Hematopoietic multipotent progenitor cell (in vitro differentiated cells): ENCODE measurements around the gene CACNB2. TPM values are rescaled to one million over a fixed set of nuclear protein-coding genes. Genes with fewer than 3 reads are reported as not detected.
"Not testable (repeated sequence)": the region's sequence is repeated elsewhere in the genome, so short reads cannot be mapped to it uniquely, and the experiment has no call there.

Experiments used
- DNase-seq, 3 donors: peaks; one replicate each; pipeline ENCODE4 v3.0.0-alpha.2; 2011 to 2015; ENCODE audit warnings: low read depth in 2 of 3, low spot score in 2 of 3
- total RNA-seq: library from RNA; depleted of rRNA; stranded (reverse); fragments of >200 nt; gene quantifications from one replicate; pipeline ENCODE4 v1.2.3, GENCODE V29; 2012

CACNB2 gene
- total RNA-seq, 1 donor = 11.6 TPM

- no peak for DNase-seq
Measured at GRCh38 chr10:18196806-18197550, 56.8 kb downstream of the CACNB2 start.

GRCh38 chr10:18197706-18198105 lies 57.5 kb downstream of the CACNB2 start:
- no peak for DNase-seq

- DNase-seq = no peak
Measured at GRCh38 chr10:18201877-18202276, 61.7 kb downstream of the CACNB2 start.

- no peak for DNase-seq
Measured at GRCh38 chr10:18202680-18203460, 62.6 kb downstream of the CACNB2 start.

- DNase-seq = peak in 1 of 3 donors; percentile 72
Measured at GRCh38 chr10:18203471-18203870, 63.2 kb downstream of the CACNB2 start.

GRCh38 chr10:18204039-18204835 lies 64.0 kb downstream of the CACNB2 start:
- peak in 2 of 3 donors; percentile 90 to 97 for DNase-seq

- no peak for DNase-seq
Measured at GRCh38 chr10:18205098-18205834, 65.0 kb downstream of the CACNB2 start.

- DNase-seq = not testable (repeated sequence)
Measured at GRCh38 chr10:18208186-18208585, 68.0 kb downstream of the CACNB2 start.

GRCh38 chr10:18209241-18209640 lies 69.0 kb downstream of the CACNB2 start:
- no peak for DNase-seq

- DNase-seq = no peak
Measured at GRCh38 chr10:18210711-18211110, 70.5 kb downstream of the CACNB2 start.

GRCh38 chr10:18211862-18212261 lies 71.6 kb downstream of the CACNB2 start:
- DNase-seq = no peak

- DNase-seq = no peak
Measured at GRCh38 chr10:18213271-18213670, 73.0 kb downstream of the CACNB2 start.

GRCh38 chr10:18214691-18215563 lies 74.7 kb downstream of the CACNB2 start:
- DNase-seq = peak in 2 of 3 donors; percentile 47 to 82

- peak in 1 of 3 donors; percentile 55 for DNase-seq
Measured at GRCh38 chr10:18216482-18216881, 76.3 kb downstream of the CACNB2 start.

GRCh38 chr10:18217577-18217976 lies 77.4 kb downstream of the CACNB2 start:
- DNase-seq = no peak

- DNase-seq = no peak
Measured at GRCh38 chr10:18219146-18219545, 78.9 kb downstream of the CACNB2 start.

- no peak for DNase-seq
Measured at GRCh38 chr10:18221123-18221522, 80.9 kb downstream of the CACNB2 start.

GRCh38 chr10:18221882-18222281 lies 81.7 kb downstream of the CACNB2 start:
- no peak for DNase-seq

GRCh38 chr10:18222866-18223265 lies 82.6 kb downstream of the CACNB2 start:
- DNase-seq = no peak
